AG08396 (cell line): ENCODE measurements around the gene OR1Q1.
"Not testable (repeated sequence)": the region's sequence is repeated elsewhere in the genome, so short reads cannot be mapped to it uniquely, and the experiment has no call there.

Source experiments
- DNase-seq: peaks from one replicate; pipeline ENCODE4 v3.0.0; 2012; ENCODE audit warnings: low spot score, mixed read lengths

OR1Q1 gene, protein sequence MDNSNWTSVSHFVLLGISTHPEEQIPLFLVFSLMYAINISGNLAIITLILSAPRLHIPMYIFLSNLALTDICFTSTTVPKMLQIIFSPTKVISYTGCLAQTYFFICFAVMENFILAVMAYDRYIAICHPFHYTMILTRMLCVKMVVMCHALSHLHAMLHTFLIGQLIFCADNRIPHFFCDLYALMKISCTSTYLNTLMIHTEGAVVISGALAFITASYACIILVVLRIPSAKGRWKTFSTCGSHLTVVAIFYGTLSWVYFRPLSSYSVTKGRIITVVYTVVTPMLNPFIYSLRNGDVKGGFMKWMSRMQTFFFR

DNA sequence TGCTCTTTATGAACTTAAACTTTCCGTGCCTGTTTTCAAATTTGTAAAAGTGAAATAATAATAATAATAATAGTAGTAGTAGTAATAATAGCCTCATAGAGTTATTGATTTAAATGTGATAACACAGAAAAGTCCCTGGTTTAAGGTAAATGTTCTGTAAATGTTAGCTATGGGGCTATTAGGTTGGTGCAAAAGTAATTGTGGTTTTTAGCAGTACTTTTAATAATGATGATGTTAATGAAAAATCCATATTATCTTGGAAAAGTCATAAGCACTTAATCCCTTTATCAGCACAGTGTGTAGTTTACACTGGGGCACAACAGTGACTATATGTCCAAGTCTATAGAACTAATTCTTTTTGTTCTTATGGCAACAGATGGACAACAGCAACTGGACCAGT lies at the start of gene OR1Q1:
Gene OR1Q1, plus strand, starts transcription at position 377 of the 400 bp plus-strand sequence. Its CDS starts 0 bp downstream, at position 377.
- no peak for DNase-seq

GRCh38 chr9:122567901-122568300 lies 46.6 kb upstream of the OR1Q1 start:
- DNase-seq: no peak

GRCh38 chr9:122572456-122572855 lies 42.1 kb upstream of the OR1Q1 start:
- no peak for DNase-seq

DNA sequence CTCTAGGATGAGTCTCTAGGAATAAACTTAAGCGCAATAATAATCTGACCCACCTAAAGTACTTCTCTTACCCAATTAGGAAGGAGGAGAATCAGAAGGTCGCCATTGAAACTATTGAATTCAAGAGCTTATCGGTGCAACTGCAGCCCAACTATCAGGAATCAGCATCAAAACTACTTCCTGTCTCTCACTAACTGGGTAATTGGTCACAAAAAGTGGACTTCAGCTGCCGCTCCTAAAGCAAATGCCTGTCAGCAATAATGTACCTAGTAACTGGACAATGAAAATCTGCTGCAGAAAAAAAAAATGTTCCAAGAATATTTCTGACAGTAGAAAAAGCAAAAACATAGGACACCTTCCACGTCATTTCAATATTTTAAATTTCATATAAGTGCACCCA lies 34.7 kb upstream of the OR1Q1 start:
- DNase-seq: no peak

DNA sequence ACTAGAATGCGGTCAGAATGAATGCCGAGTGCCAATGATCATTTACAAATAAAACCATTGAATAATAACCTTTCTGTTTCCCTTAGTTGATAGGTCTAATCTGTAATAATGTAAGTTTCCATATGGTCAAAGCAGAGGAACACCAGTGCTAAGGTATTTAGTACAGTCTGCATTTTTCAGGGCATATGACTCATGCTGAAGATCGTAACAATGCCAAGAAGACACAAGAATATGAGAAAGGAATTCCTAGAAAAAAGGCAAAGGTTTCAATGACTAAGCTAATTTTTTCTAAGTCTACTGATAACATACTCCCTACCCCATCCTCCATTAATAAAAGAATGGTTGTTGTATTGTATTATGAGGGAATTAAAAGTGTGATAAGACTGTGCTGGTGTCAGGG lies 34.2 kb upstream of the OR1Q1 start:
- DNase-seq: peak; percentile 20

GRCh38 chr9:122583284-122583683 lies 31.3 kb upstream of the OR1Q1 start, which contains the start of gene OR1L8:
Gene OR1L8 (minus strand): TSS chr9:122583384. CDS start chr9:122568477, 14,907 bp downstream.
- DNase-seq: not testable (repeated sequence)

- DNase-seq: no peak
Measured at GRCh38 chr9:122605691-122606090, 8.8 kb upstream of the OR1Q1 start.

DNA sequence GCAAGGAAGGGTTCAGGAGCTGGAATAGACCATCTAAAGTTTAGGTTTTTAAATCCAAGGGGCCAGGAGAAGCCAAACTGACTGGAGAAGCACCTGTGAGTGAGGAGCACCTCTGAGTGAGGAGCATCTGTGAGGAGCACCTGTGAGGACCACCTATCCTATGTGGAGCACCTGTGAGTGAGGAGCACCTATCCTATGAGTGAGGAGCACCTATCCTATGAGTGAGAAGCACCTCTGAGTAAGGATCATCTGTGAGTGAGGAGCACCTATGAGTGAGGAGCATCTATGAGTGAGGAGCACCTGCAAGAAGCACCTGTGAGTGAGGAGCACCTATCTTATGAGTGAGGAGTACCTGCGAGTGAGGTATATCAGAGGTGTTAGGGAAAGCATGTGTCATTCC lies 8.0 kb upstream of the OR1Q1 start:
- no peak for DNase-seq

DNA sequence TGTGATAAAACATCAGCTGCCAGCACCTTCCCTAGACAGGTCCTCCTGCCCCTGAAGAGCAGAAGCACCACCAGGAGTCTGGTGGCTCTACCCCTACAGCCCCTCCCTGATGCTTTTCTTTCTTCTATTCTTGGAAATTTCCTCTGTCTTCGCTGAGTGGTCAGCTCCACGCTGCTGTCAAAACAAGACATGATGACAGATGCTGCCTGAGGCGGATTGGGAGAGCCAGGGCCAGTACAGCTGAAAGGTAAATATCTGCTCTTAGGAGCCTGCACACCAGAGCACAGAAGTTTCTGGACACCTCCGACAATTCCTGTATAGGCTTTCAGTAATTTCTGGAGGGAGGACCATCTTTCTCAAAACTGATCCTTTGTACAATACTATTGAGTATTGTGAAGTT lies 4.7 kb upstream of the OR1Q1 start:
- DNase-seq: no peak

GRCh38 chr9:122619996-122620395 lies 5.5 kb downstream of the OR1Q1 start:
- no peak for DNase-seq

DNA sequence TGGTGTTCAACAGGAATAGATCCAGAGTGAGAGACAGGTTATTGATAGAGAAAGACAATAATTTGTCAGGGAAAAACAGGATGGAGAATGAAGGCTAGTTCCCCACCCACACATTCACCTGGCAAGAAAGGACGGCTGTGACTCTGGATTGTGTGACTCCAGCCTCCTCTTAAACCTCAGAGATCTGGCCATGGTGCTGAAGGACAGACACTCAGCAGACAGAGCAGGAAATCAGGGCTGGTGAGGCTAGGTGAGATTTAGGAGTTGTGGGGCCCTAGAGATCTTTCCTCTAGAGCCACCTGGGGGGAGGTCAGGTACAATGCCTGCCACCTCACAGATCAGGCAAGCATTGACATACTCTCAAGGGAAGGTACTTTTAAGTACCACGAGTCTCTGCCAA lies 27.7 kb downstream of the OR1Q1 start:
- peak; percentile 14 for DNase-seq

DNA sequence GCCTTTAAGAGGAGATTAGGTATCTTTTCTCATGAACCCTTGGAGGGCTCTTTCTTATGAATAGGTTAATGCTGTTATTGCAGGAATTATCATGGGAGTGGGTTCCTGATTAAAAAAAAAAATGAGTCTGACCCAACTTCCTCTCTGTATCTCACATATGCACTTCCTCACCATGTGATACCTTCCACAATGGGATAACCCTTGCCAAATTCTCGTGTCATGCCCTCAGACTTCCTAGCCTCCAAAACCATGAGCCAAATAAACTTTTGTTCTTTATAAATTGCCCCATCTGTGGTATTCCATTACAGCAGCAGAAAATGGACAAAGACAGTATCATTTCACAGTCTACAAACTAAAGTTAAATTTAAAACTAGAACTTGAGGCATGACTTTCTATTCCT lies 41.8 kb downstream of the OR1Q1 start:
- no peak for DNase-seq

DNA sequence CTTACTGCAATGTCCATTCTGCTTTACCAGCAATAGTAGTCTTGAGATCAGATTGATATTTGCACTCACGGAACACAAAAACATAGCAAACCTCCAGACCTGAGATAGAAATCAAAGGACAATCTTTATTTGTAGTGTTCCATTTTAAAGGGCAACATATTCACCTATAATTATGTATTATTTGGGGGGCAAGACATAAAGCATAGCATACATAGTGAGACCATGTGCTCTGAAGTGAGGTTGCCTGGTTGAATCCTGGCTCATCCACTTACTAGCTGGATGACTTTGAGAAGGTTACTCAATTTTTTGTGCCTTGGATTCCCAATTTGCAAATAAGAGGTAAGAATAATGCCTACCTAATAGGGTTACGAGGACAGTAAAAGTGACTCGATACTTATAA lies 43.0 kb downstream of the OR1Q1 start, which contains the start of gene OR1B1:
Gene OR1B1, minus strand, starts transcription at position 101 of the 400 bp plus-strand sequence.
- DNase-seq: no peak

DNA sequence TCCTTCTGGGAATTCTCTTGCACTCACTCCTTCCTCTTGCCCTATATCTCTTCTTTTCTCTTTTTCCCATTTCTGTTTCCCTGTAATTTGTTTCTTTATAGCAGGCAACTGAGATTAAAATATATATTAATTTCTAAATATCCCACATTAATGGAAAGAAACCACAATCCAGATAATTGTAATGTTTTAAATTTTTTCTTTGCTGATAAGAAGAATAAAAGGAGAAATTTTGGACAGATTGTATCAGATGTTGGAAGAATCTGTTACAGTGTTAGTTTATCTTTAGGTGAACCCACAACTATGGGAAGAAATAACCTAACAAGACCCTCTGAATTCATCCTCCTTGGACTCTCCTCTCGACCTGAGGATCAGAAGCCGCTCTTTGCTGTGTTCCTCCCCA lies 46.9 kb downstream of the OR1Q1 start, which contains the start of gene OR1L1:
Gene OR1L1, plus strand, starts transcription at position 301 of the 400 bp plus-strand sequence. Its CDS starts 0 bp downstream, at position 301.
- no peak for DNase-seq
